ENCODE measurements around the gene KCTD3.

Gene KCTD3

GRCh38 chr1:215605011-215605621 lies 38.0 kb downstream of the KCTD3 start:
- no peak overlapping the region for H3K4me3 Mint-ChIP-seq
- no peaks in the 10 kb centered on the region for H3K9me3 Mint-ChIP-seq
- H3K4me1 Mint-ChIP-seq (ENCODE audit: low read depth): no peaks in the 10 kb centered on the region
- H3K27ac Mint-ChIP-seq: no peak overlapping the region
- DNase-seq (ENCODE audit: low spot score): no peak
- no peaks in the 10 kb centered on the region for H3K36me3 Mint-ChIP-seq (ENCODE audit: low read depth)
- H3K27me3 Mint-ChIP-seq (ENCODE audit: low read depth): no peaks in the 10 kb centered on the region

GRCh38 chr1:215606036-215606435 lies 38.9 kb downstream of the KCTD3 start:
- H3K27ac Mint-ChIP-seq: no peak overlapping the region
- no peaks in the 10 kb centered on the region for H3K36me3 Mint-ChIP-seq (ENCODE audit: low read depth)
- no peaks in the 10 kb centered on the region for H3K4me1 Mint-ChIP-seq (ENCODE audit: low read depth)
- H3K9me3 Mint-ChIP-seq: no peaks in the 10 kb centered on the region
- no peaks in the 10 kb centered on the region for H3K27me3 Mint-ChIP-seq (ENCODE audit: low read depth)
- no peak for DNase-seq (ENCODE audit: low spot score)
- H3K4me3 Mint-ChIP-seq: no peak overlapping the region

GRCh38 chr1:215606564-215607168 lies 39.6 kb downstream of the KCTD3 start:
- Mint-ChIP-seq H3K9me3 (no peaks in the 10 kb centered on the region), H3K36me3 (ENCODE audit: low read depth) (no peaks in the 10 kb centered on the region), H3K27me3 (ENCODE audit: low read depth) (no peaks in the 10 kb centered on the region), H3K27ac (no peak overlapping the region), H3K4me1 (ENCODE audit: low read depth) (no peaks in the 10 kb centered on the region), H3K4me3 (no peak overlapping the region)
- no peak for DNase-seq (ENCODE audit: low spot score)

GRCh38 chr1:215607412-215607811 lies 40.3 kb downstream of the KCTD3 start:
- peaks cover 2% of the 10 kb centered on the region for H3K36me3 Mint-ChIP-seq (ENCODE audit: low read depth)
- no peak overlapping the region for H3K4me3 Mint-ChIP-seq

GRCh38 chr1:215608646-215609045 lies 41.5 kb downstream of the KCTD3 start:
- Mint-ChIP-seq H3K4me3 (no peak overlapping the region), H3K9me3 (no peaks in the 10 kb centered on the region), H3K36me3 (ENCODE audit: low read depth) (peaks cover 6% of the 10 kb centered on the region), H3K4me1 (ENCODE audit: low read depth) (no peaks in the 10 kb centered on the region), H3K27me3 (ENCODE audit: low read depth) (no peaks in the 10 kb centered on the region), H3K27ac (no peak overlapping the region)
- no peak for DNase-seq (ENCODE audit: low spot score)

More at GRCh38 chr1:215607412-215607811, 40.3 kb downstream of the KCTD3 start:
- DNase-seq (ENCODE audit: low spot score): no peak
- no peaks in the 10 kb centered on the region for H3K9me3 Mint-ChIP-seq
- no peaks in the 10 kb centered on the region for H3K4me1 Mint-ChIP-seq (ENCODE audit: low read depth)
- H3K27ac Mint-ChIP-seq: no peak overlapping the region
- H3K27me3 Mint-ChIP-seq (ENCODE audit: low read depth): no peaks in the 10 kb centered on the region

- Mint-ChIP-seq H3K27ac (no peak overlapping the region), H3K4me1 (ENCODE audit: low read depth) (peaks cover 2% of the 10 kb centered on the region), H3K9me3 (no peaks in the 10 kb centered on the region), H3K36me3 (ENCODE audit: low read depth) (peaks cover 6% of the 10 kb centered on the region), H3K4me3 (no peak overlapping the region), H3K27me3 (ENCODE audit: low read depth) (no peaks in the 10 kb centered on the region)
- DNase-seq (ENCODE audit: low spot score): no peak
Observed at GRCh38 chr1:215612391-215612790, 45.3 kb downstream of the KCTD3 start.

GRCh38 chr1:215617979-215618378 lies 50.9 kb downstream of the KCTD3 start:
- H3K27me3 Mint-ChIP-seq (ENCODE audit: low read depth): no peaks in the 10 kb centered on the region
- no peak for DNase-seq (ENCODE audit: low spot score)
- H3K27ac Mint-ChIP-seq: no peak overlapping the region
- H3K36me3 Mint-ChIP-seq (ENCODE audit: low read depth): peaks cover 10% of the 10 kb centered on the region
- H3K9me3 Mint-ChIP-seq: no peaks in the 10 kb centered on the region
- H3K4me1 Mint-ChIP-seq (ENCODE audit: low read depth): peaks cover 8% of the 10 kb centered on the region
- no peak overlapping the region for H3K4me3 Mint-ChIP-seq

- Mint-ChIP-seq H3K9me3 (no peaks in the 10 kb centered on the region), H3K36me3 (ENCODE audit: low read depth) (peaks cover 6% of the 10 kb centered on the region)
- DNase-seq (ENCODE audit: low spot score): no peak
Observed at GRCh38 chr1:215623162-215623561, 56.1 kb downstream of the KCTD3 start.

GRCh38 chr1:215625949-215626348 lies 58.8 kb downstream of the KCTD3 start:
- H3K27me3 Mint-ChIP-seq (ENCODE audit: low read depth): no peaks in the 10 kb centered on the region
- no peaks in the 10 kb centered on the region for H3K4me1 Mint-ChIP-seq (ENCODE audit: low read depth)
- H3K4me3 Mint-ChIP-seq: no peak overlapping the region
- H3K27ac Mint-ChIP-seq: no peak overlapping the region
- no peaks in the 10 kb centered on the region for H3K36me3 Mint-ChIP-seq (ENCODE audit: low read depth)
- H3K9me3 Mint-ChIP-seq: no peaks in the 10 kb centered on the region
- no peak for DNase-seq (ENCODE audit: low spot score)

More at GRCh38 chr1:215623162-215623561, 56.1 kb downstream of the KCTD3 start:
- Mint-ChIP-seq H3K4me1 (ENCODE audit: low read depth) (peaks cover 2% of the 10 kb centered on the region), H3K27ac (no peak overlapping the region), H3K4me3 (no peak overlapping the region), H3K27me3 (ENCODE audit: low read depth) (no peaks in the 10 kb centered on the region)

GRCh38 chr1:215631040-215631439 lies 63.9 kb downstream of the KCTD3 start:
- Mint-ChIP-seq H3K36me3 (ENCODE audit: low read depth) (no peaks in the 10 kb centered on the region), H3K27ac (no peak overlapping the region), H3K4me3 (no peak overlapping the region), H3K27me3 (ENCODE audit: low read depth) (no peaks in the 10 kb centered on the region), H3K4me1 (ENCODE audit: low read depth) (no peaks in the 10 kb centered on the region), H3K9me3 (no peaks in the 10 kb centered on the region)
- no peak for DNase-seq (ENCODE audit: low spot score)

GRCh38 chr1:215631489-215631888 lies 64.4 kb downstream of the KCTD3 start:
- Mint-ChIP-seq H3K4me3 (no peak overlapping the region), H3K4me1 (ENCODE audit: low read depth) (no peaks in the 10 kb centered on the region), H3K9me3 (no peaks in the 10 kb centered on the region), H3K36me3 (ENCODE audit: low read depth) (no peaks in the 10 kb centered on the region), H3K27me3 (ENCODE audit: low read depth) (no peaks in the 10 kb centered on the region), H3K27ac (no peak overlapping the region)
- no peak for DNase-seq (ENCODE audit: low spot score)

GRCh38 chr1:215635827-215636226 lies 68.7 kb downstream of the KCTD3 start:
- H3K4me1 Mint-ChIP-seq (ENCODE audit: low read depth): no peaks in the 10 kb centered on the region
- no peak overlapping the region for H3K4me3 Mint-ChIP-seq
- no peak for DNase-seq (ENCODE audit: low spot score)
- no peaks in the 10 kb centered on the region for H3K27me3 Mint-ChIP-seq (ENCODE audit: low read depth)
- H3K27ac Mint-ChIP-seq: no peak overlapping the region
- no peaks in the 10 kb centered on the region for H3K36me3 Mint-ChIP-seq (ENCODE audit: low read depth)
- H3K9me3 Mint-ChIP-seq: no peaks in the 10 kb centered on the region

- Mint-ChIP-seq H3K9me3 (no peaks in the 10 kb centered on the region), H3K4me1 (ENCODE audit: low read depth) (no peaks in the 10 kb centered on the region), H3K4me3 (no peak overlapping the region), H3K36me3 (ENCODE audit: low read depth) (no peaks in the 10 kb centered on the region), H3K27me3 (ENCODE audit: low read depth) (no peaks in the 10 kb centered on the region), H3K27ac (no peak overlapping the region)
- DNase-seq (ENCODE audit: low spot score): no peak
Observed at GRCh38 chr1:215636258-215636965, 69.3 kb downstream of the KCTD3 start.

- Mint-ChIP-seq H3K36me3 (ENCODE audit: low read depth) (no peaks in the 10 kb centered on the region), H3K27me3 (ENCODE audit: low read depth) (no peaks in the 10 kb centered on the region), H3K4me1 (ENCODE audit: low read depth) (no peaks in the 10 kb centered on the region), H3K4me3 (no peak overlapping the region), H3K9me3 (no peaks in the 10 kb centered on the region), H3K27ac (no peak overlapping the region)
- DNase-seq (ENCODE audit: low spot score): no peak
Observed at GRCh38 chr1:215637041-215637573, 70.0 kb downstream of the KCTD3 start.
